HEK293T (cell line): ENCODE results near the gene MAP3K20.

Source experiments
- CTCF ChIA-PET: fragments of 350-600 bp; formaldehyde crosslinking; extraction: SDS; loops from one replicate; lab custom pipeline; 2021; ENCODE audit warnings: antibody characterized with exemption, inconsistent platforms; lab: Yijun Ruan, JAX
- POLR2A ChIA-PET: fragments of 350-600 bp; formaldehyde crosslinking; extraction: SDS; loops from one replicate; lab custom pipeline; 2020; ENCODE audit warnings: antibody characterized with exemption, inconsistent platforms; lab: Yijun Ruan, JAX
- DNase-seq: peaks from one replicate; pipeline ENCODE4 v3.0.0; 2012; ENCODE audit warnings: mixed read lengths; ENCODE audit errors: extremely low spot score
- ARNT ChIP-seq: fragments of 450-650 bp; IDR thresholded peaks from 2 replicates; pipeline ENCODE4 v1.6.1; 2017; ENCODE audit warnings: mild to moderate bottlenecking
- BHLHE40 ChIP-seq: fragments of 450-650 bp; IDR thresholded peaks from 2 replicates; pipeline ENCODE4 v1.6.1; 2016; ENCODE audit warnings: mild to moderate bottlenecking, moderate library complexity, borderline replicate concordance
- CTBP1 ChIP-seq: fragments of 450-650 bp; IDR thresholded peaks from 2 replicates; pipeline ENCODE4 v1.6.1; 2016; ENCODE audit warnings: borderline replicate concordance
- ELF4 ChIP-seq: fragments of 450-650 bp; IDR thresholded peaks from 2 replicates; pipeline ENCODE4 v1.6.1; 2017; ENCODE audit warnings: antibody characterized with exemption
- FOXA1 ChIP-seq: fragments of 450-650 bp; IDR thresholded peaks from 2 replicates; pipeline ENCODE4 v1.6.1; 2016; ENCODE audit warnings: mild to moderate bottlenecking
- FOXK2 ChIP-seq: fragments of 450-650 bp; IDR thresholded peaks from 2 replicates; pipeline ENCODE4 v1.6.1; 2016; ENCODE audit warnings: mild to moderate bottlenecking
- FOXM1 ChIP-seq: fragments of 450-650 bp; IDR thresholded peaks from 2 replicates; pipeline ENCODE4 v1.6.1; 2017; ENCODE audit warnings: mild to moderate bottlenecking, borderline replicate concordance
- HDGF ChIP-seq: fragments of 450-650 bp; IDR thresholded peaks from 2 replicates; pipeline ENCODE4 v1.6.1; 2017; ENCODE audit warnings: antibody characterized with exemption, borderline replicate concordance
- L3MBTL2 ChIP-seq: fragments of 450-650 bp; conservative IDR thresholded peaks from 2 replicates; pipeline ENCODE4 v1.6.1; 2016; ENCODE audit warnings: mild to moderate bottlenecking
- LEF1 ChIP-seq: fragments of 450-650 bp; IDR thresholded peaks from 2 replicates; pipeline ENCODE4 v1.6.1; 2017; ENCODE audit warnings: mild to moderate bottlenecking, borderline replicate concordance
- NFRKB ChIP-seq: fragments of 450-650 bp; IDR thresholded peaks from 2 replicates; pipeline ENCODE4 v1.6.1; 2016; ENCODE audit warnings: mild to moderate bottlenecking, moderate library complexity
- SP1 ChIP-seq: fragments of 450-650 bp; IDR thresholded peaks from 2 replicates; pipeline ENCODE4 v1.6.1; 2017
- SUZ12 ChIP-seq: fragments of 450-650 bp; IDR thresholded peaks from 2 replicates; pipeline ENCODE4 v1.6.1; 2016; ENCODE audit warnings: mild to moderate bottlenecking
- TARDBP ChIP-seq: fragments of 450-650 bp; IDR thresholded peaks from 2 replicates; pipeline ENCODE4 v1.6.1; 2016
- ZNF384 ChIP-seq: fragments of 450-650 bp; IDR thresholded peaks from 2 replicates; pipeline ENCODE4 v1.6.1; 2016
- TF ChIP-seq, protein P1 (sequence below): fragments of 450-650 bp; IDR thresholded peaks from 2 replicates; pipeline ENCODE4 v1.6.1; 2016

The MAP3K20 gene

DNA sequence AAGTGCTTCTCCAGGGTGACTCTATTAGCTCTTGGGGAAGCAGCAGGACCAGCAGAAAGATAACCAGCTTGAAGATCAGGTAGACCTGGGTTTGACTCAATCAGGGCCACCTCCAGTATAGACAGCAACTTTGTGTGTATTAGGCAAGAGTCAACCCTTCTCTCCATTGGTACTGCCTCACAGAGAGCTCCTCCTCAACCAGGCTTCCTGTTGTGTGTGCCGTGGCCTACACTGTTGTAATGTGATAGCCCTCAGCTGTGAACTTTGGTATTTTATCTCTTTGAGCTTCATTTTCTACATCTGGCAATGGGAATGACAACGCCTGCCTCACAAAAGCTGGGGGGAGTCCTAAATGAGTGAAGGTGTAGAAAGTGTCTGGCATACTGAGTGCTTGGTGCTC, 17.0 kb upstream of the MAP3K20 start:
- TF ChIP-seq BHLHE40 (no peak), LEF1 (no peak)
- DNase-seq, result no peak
- ChIA-PET POLR2A (no interaction called here), CTCF (interaction anchor here (1.1 kb wide), 1 partner anchor 10 kb away, joined by 3 read pairs; no protein-coding TSS in a partner anchor)

DNA sequence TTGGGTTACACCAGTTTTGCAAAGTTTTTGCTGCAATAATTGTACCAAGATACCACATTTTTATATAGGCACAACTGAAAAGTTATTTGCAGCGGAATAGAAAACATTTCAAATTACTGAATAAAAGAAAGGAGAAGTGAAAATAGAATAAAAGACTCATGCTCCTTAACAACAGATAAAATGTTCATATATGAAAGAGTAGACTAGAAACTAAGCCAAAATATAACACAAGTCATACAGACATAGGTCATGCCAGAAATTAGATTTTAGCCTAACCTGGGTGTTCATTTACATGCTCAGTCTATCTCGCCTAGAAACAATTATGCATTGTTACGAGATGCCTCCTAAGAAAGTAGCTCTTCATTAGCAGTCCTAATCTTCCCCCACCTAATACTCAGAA, 16.4 kb upstream of the MAP3K20 start:
- ChIA-PET POLR2A (no interaction called here), CTCF (interaction anchor here (1.1 kb wide), 1 partner anchor 10 kb away, joined by 3 read pairs; no protein-coding TSS in a partner anchor)
- TF ChIP-seq BHLHE40 (no peak), FOXK2 (no peak), L3MBTL2 (no peak), NFRKB (no peak), SUZ12 (no peak), CTBP1 (no peak), SP1 (no peak), LEF1 (no peak), ELF4 (no peak), ZNF384 (no peak), FOXM1 (no peak), FOXA1 (no peak), TARDBP (no peak), HDGF (no peak), ARNT (no peak)
- TF ChIP-seq, protein P1, sequence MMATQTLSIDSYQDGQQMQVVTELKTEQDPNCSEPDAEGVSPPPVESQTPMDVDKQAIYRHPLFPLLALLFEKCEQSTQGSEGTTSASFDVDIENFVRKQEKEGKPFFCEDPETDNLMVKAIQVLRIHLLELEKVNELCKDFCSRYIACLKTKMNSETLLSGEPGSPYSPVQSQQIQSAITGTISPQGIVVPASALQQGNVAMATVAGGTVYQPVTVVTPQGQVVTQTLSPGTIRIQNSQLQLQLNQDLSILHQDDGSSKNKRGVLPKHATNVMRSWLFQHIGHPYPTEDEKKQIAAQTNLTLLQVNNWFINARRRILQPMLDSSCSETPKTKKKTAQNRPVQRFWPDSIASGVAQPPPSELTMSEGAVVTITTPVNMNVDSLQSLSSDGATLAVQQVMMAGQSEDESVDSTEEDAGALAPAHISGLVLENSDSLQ, result no peak
- no peak for DNase-seq

- CTCF ChIA-PET, result no interaction called here
- POLR2A ChIA-PET, result no interaction called here
- no peak for DNase-seq
- TF ChIP-seq L3MBTL2 (no peak), TARDBP (no peak), ARNT (no peak), FOXM1 (no peak), ELF4 (no peak), SP1 (no peak)
These were observed 15.6 kb upstream of the MAP3K20 start for GRCh38 chr2:173059971-173060461.

GRCh38 chr2:173062801-173063200, 12.8 kb upstream of the MAP3K20 start:
- no peak for DNase-seq
- no peak for TF ChIP-seq SUZ12
- TF ChIP-seq FOXA1, result no peak
- TF ChIP-seq ELF4, result no peak
- TF ChIP-seq HDGF, result no peak
- ChIA-PET POLR2A (no interaction called here), CTCF (no interaction called here)

GRCh38 chr2:173064151-173064805, 11.4 kb upstream of the MAP3K20 start:
- CTCF ChIA-PET, result interaction anchor here (0.6 kb wide), 1 partner anchor 9 kb away, joined by 3 read pairs; no protein-coding TSS in a partner anchor
- no peak for TF ChIP-seq SP1
- TF ChIP-seq, protein P1, result no peak
- no peak for TF ChIP-seq FOXK2
- TF ChIP-seq FOXA1, result no peak
- no peak for TF ChIP-seq BHLHE40
- TF ChIP-seq CTBP1, result no peak
- no peak for TF ChIP-seq SUZ12
- TF ChIP-seq ELF4, result no peak
- no peak for TF ChIP-seq L3MBTL2
- TF ChIP-seq LEF1, result no peak
- no peak for TF ChIP-seq ARNT
- TF ChIP-seq FOXM1, result no peak
- no peak for TF ChIP-seq NFRKB
- no peak for TF ChIP-seq HDGF
- TF ChIP-seq ZNF384, result no peak
- no peak for TF ChIP-seq TARDBP
- POLR2A ChIA-PET, result no interaction called here
- no peak for DNase-seq

DNA sequence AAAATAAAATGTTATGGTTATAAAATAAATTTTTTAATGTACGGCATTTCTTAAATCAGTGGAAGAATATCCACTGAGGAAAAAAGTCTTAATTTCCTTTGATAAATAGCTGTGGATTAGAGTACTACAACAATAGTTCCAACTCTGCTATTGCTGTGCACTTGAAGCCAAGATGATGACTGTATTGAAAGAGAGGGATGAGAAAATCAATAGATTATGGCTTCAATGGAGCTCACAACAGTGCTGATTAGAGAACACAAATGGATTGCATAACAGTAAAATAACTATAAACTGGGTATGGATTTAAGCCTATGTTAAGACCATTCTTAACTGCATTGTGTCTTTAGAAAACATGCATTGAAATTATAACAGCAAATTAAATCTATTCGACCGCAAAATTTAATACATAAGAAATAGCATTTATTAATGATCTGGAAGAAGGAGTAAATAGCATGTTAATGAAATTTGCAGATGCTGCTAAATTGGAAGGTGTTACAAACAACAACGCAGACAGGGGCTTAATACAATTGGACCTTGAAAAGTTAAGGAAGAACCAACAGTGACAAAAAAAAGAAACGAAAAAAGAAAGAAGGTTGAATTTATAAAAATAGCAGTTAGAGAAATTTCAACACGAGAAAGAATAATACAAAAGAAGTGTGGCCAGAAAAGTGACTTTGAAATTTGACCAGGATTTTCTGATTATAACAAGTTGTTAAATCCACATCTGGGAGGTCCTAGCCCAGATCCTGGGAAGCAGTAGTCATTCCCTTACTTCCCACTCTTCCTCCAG, 8.6 kb upstream of the MAP3K20 start:
- TF ChIP-seq HDGF, result no peak
- TF ChIP-seq, protein P1, result no peak
- no peak for TF ChIP-seq ELF4
- TF ChIP-seq L3MBTL2, result no peak
- no peak for TF ChIP-seq NFRKB
- no peak for TF ChIP-seq ARNT
- no peak for TF ChIP-seq TARDBP
- DNase-seq, result no peak
- CTCF ChIA-PET, result no interaction called here
- POLR2A ChIA-PET, result no interaction called here
